Parathyroid adenoma (tissue), 2 donors: ENCODE results near the gene VAMP7.

Experiments
- H2AFZ ChIP-seq: fragments of 300-600 bp; sonication (generic); one replicate; pipeline ENCODE4 v1.7.0; 2017; ENCODE audit warnings: antibody characterized with exemption, mild to moderate bottlenecking
- H3K27ac ChIP-seq: fragments of 300-600 bp; sonication (generic); one replicate; pipeline ENCODE4 v1.7.0; 2017
- H3K27me3 ChIP-seq: fragments of 300-600 bp; sonication (generic); one replicate; pipeline ENCODE4 v1.7.0; 2017; ENCODE audit warnings: low read length; ENCODE audit not compliant: control insufficient read depth, insufficient read depth
- H3K36me3 ChIP-seq: fragments of 300-600 bp; sonication (generic); one replicate; pipeline ENCODE4 v1.7.0; 2017; ENCODE audit warnings: low read length; ENCODE audit not compliant: control insufficient read depth, insufficient read depth
- H3K4me1 ChIP-seq: fragments of 300-600 bp; sonication (generic); one replicate; pipeline ENCODE4 v1.7.0; 2017; ENCODE audit warnings: control low read depth
- H3K4me2 ChIP-seq: fragments of 300-600 bp; sonication (generic); one replicate; pipeline ENCODE4 v1.7.0; 2017; ENCODE audit warnings: low read length
- H3K4me3 ChIP-seq: fragments of 300-600 bp; sonication (generic); one replicate; pipeline ENCODE4 v1.7.0; 2017; ENCODE audit warnings: low read depth, low read length
- H3K79me2 ChIP-seq: fragments of 300-600 bp; sonication (generic); one replicate; pipeline ENCODE4 v1.7.0; 2017; ENCODE audit warnings: control low read depth
- H3K9ac ChIP-seq: fragments of 300-600 bp; sonication (generic); one replicate; pipeline ENCODE4 v1.7.0; 2017; ENCODE audit warnings: mild to moderate bottlenecking
- H3K9me3 ChIP-seq: fragments of 300-600 bp; sonication (generic); one replicate; pipeline ENCODE4 v1.7.0; 2017; ENCODE audit warnings: low read length; ENCODE audit not compliant: control insufficient read depth
- TF ChIP-seq, protein P1 (sequence below): fragments of 300-600 bp; sonication (generic); IDR thresholded peaks from one replicate; pipeline ENCODE4 v1.7.0; 2017; ENCODE audit warnings: antibody characterized with exemption, mild to moderate bottlenecking
- donor health status: primary hyperparathyroidism.

Gene VAMP7

DNA sequence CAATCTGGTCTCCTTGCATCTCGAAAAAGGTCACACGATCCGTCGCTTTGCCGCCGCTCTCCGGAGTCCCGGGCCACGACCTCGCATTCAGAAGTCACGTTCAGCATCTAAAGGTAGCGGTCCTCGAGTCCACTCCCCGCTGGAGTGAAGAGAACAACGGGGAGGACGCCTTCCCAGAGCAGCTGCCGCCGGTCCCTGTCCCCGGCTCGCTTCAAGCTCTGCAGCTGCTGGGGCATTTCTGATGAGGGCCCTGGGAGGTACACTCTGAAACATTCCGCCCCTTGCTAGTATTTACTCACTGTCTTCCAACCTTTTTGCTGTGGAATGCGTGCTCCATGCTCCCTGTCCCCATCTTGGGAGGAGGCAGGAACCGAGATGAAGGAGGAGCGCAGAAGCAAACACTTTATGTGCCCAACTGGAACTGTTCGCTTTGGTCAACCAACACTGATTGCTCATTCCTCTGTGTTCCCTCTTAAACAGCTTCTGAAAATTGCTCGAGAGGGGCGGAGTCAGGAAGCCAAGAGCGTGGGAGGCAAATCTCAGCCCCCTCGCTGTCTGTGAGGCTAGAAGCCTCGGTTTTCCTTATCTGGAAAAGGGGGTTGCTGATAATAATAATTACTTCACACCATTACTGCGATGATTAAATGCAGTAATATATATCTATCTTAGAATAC lies 6.4 kb upstream of the VAMP7 start:
- no peak overlapping the region for H3K4me3 ChIP-seq

DNA sequence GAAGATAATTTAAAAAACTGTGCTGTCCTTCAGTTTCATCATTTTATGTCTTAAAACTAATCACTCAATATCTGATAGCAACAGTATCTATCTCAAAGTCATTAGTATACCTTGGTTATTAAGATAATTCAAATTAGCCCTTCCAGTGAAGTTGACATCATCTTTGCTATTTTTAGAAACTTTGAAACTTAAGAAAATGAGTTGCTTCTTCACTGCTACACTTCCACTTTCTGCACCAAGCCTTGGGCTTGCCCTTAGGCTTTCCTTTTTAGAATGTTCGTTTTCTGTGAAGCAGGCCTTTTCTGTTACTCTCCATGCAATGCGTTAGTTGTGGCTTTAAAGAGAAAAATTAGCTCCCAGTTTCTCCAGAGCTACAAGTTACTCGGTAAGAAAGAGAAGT lies 4.4 kb upstream of the VAMP7 start:
- H3K27me3 ChIP-seq = no peaks in the 10 kb centered on the region
- H2AFZ ChIP-seq = no peak overlapping the region
- H3K36me3 ChIP-seq = no peaks in the 10 kb centered on the region
- H3K4me2 ChIP-seq = no peak overlapping the region
- H3K4me3 ChIP-seq = no peak overlapping the region
- TF ChIP-seq, protein P1, sequence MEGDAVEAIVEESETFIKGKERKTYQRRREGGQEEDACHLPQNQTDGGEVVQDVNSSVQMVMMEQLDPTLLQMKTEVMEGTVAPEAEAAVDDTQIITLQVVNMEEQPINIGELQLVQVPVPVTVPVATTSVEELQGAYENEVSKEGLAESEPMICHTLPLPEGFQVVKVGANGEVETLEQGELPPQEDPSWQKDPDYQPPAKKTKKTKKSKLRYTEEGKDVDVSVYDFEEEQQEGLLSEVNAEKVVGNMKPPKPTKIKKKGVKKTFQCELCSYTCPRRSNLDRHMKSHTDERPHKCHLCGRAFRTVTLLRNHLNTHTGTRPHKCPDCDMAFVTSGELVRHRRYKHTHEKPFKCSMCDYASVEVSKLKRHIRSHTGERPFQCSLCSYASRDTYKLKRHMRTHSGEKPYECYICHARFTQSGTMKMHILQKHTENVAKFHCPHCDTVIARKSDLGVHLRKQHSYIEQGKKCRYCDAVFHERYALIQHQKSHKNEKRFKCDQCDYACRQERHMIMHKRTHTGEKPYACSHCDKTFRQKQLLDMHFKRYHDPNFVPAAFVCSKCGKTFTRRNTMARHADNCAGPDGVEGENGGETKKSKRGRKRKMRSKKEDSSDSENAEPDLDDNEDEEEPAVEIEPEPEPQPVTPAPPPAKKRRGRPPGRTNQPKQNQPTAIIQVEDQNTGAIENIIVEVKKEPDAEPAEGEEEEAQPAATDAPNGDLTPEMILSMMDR = no peak
- no peak overlapping the region for H3K27ac ChIP-seq
- no peaks in the 10 kb centered on the region for H3K4me1 ChIP-seq
- H3K9me3 ChIP-seq = no peaks in the 10 kb centered on the region
- H3K9ac ChIP-seq = no peak overlapping the region
- peaks cover 4% of the 10 kb centered on the region for H3K79me2 ChIP-seq

More for the DNA sequence above, 6.4 kb upstream of the VAMP7 start:
- TF ChIP-seq, protein P1 = no peak
- Histone ChIP-seq H3K4me1 (no peaks in the 10 kb centered on the region), H3K9me3 (no peaks in the 10 kb centered on the region), H3K36me3 (no peaks in the 10 kb centered on the region), H3K79me2 (no peaks in the 10 kb centered on the region), H3K9ac (no peak overlapping the region), H2AFZ (no peak overlapping the region), H3K27me3 (no peaks in the 10 kb centered on the region), H3K4me2 (no peak overlapping the region), H3K27ac (no peak overlapping the region)

DNA sequence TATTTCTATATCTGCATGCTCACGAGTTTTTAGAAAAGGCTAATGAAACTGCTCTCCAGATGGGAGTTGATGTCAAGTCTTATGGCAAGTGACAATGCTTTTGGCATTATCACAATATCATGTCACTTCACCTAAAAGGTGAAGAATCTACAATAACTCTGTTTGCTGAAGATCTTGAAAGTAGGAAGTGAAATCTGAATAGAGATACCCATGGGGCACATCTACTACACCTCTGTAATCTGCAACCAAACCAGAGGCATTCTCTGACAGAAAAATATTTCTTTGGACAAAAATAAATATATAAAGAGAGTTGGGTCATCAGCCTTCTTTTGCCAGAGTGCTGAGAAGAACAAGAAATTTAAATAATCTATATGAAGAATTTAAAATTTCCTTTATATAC lies 3.9 kb upstream of the VAMP7 start:
- Histone ChIP-seq H2AFZ (no peak overlapping the region), H3K27ac (no peak overlapping the region), H3K36me3 (no peaks in the 10 kb centered on the region), H3K27me3 (no peaks in the 10 kb centered on the region), H3K4me3 (no peak overlapping the region), H3K79me2 (peaks cover 8% of the 10 kb centered on the region), H3K4me2 (no peak overlapping the region), H3K9ac (no peak overlapping the region), H3K4me1 (no peaks in the 10 kb centered on the region), H3K9me3 (no peaks in the 10 kb centered on the region)
- TF ChIP-seq, protein P1 = no peak

DNA sequence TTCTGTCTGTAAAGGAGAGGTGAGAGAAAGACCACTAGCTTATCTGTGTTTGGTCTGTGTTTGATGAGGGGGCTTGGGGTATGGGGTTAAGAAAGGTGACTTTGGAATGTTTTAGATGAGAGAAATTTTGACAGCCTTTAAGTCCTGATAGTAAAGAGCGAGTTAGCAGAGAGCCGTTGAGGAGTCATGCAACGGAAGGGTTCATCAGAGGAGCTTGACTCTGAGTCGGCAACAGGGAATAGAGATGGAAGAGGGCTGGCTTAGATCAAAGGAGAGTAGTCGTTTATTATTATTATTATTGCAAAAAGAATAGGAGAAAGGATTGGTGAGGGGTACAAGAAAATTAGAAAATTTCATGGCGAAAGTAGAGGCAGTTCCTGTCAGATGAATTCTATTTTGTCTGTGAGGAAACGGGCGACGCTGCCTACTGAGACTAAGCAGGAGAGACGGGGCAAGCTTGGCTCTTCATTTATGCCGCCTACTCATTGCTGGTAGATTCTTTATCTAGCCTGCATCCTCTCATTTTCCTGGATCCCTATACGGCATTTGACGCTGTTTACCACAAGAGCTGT lies 473 bp upstream of the VAMP7 start:
- Histone ChIP-seq H3K27ac (peak overlapping the region; percentile 72), H3K9ac (no peak overlapping the region), H2AFZ (peak overlapping the region; percentile 89), H3K9me3 (no peaks in the 10 kb centered on the region), H3K4me1 (no peaks in the 10 kb centered on the region), H3K4me2 (peak overlapping the region; percentile 39), H3K36me3 (no peaks in the 10 kb centered on the region), H3K27me3 (no peaks in the 10 kb centered on the region), H3K4me3 (peak overlapping the region; percentile 66), H3K79me2 (peaks cover 13% of the 10 kb centered on the region)
- TF ChIP-seq, protein P1 = no peak

DNA sequence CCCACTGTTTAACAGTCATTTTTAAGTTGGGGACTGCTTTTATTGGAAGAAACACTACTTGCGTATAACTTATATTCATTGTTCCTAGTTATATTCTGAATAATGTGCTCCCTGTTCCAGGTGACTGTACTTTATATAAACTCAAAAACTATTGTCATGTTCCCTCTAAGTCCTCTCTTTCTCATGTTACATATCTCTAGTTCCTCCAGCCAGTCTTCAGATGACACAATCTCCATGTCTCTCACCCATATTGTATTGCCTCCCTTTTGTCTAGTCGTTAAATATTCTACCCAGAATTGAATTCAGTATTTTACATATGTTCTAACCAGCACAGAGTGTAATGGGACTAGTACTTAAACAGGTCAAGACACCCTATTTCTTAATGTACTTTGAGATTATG lies 5.3 kb downstream of the VAMP7 start:
- no peaks in the 10 kb centered on the region for H3K9me3 ChIP-seq
- H3K9ac ChIP-seq = no peak overlapping the region
- TF ChIP-seq, protein P1 = no peak
- H3K27me3 ChIP-seq = no peaks in the 10 kb centered on the region
- no peaks in the 10 kb centered on the region for H3K4me1 ChIP-seq
- no peak overlapping the region for H2AFZ ChIP-seq
- H3K27ac ChIP-seq = no peak overlapping the region
- H3K36me3 ChIP-seq = no peaks in the 10 kb centered on the region
- no peak overlapping the region for H3K4me2 ChIP-seq
- no peak overlapping the region for H3K4me3 ChIP-seq
- peaks cover 14% of the 10 kb centered on the region for H3K79me2 ChIP-seq
